GM13977 (cell line): ENCODE data around the gene GLT1D1.
"Not testable (repeated sequence)": the region's sequence is repeated elsewhere in the genome, so short reads cannot be mapped to it uniquely, and the experiment has no call there.

Experiments
- DNase-seq: peaks from one replicate; pipeline ENCODE4 v3.0.0; 2012; ENCODE audit warnings: low spot score
- in situ Hi-C: fragments of 300-500 bp; cut with MboI; formaldehyde crosslinking; loops from one replicate; pipeline ENCODE4 v1.12.0; 2022; ENCODE audit warnings: low sequenced_read_pairs, low pct_unique_long_range_greater_than_20kb, mixed read lengths, inconsistent platforms; ENCODE audit not compliant: unreplicated experiment
- TF ChIP-seq, protein P1 (sequence below): IDR thresholded peaks from 2 replicates; pipeline ENCODE4 v1.5.1; 2012; ENCODE audit warnings: mild to moderate bottlenecking, control low read depth; ENCODE audit not compliant: insufficient read depth; ENCODE audit errors: extremely low read depth, missing control alignments

Gene GLT1D1

DNA sequence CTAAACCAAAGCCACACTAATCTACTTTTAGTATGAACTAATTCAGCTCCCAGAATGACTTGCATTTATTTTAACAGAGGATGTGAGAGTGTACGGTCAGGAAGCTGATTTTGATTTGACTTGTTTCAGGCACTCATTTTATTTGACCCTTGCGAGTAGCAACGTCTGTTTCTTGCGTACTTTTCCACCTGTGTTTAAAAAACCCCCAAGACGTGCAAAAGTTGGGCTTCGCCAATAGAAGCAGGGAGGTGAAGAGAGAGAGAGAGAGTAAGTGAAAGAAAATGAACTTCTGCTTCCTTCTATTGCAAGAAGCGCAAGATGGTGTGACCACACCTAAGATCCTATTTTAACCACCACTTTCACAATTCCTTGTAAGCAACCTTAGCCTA lies 22.8 kb upstream of the GLT1D1 start:
- in situ Hi-C loops: no loop called here
- DNase-seq: peak; percentile 56
- TF ChIP-seq, protein P1, sequence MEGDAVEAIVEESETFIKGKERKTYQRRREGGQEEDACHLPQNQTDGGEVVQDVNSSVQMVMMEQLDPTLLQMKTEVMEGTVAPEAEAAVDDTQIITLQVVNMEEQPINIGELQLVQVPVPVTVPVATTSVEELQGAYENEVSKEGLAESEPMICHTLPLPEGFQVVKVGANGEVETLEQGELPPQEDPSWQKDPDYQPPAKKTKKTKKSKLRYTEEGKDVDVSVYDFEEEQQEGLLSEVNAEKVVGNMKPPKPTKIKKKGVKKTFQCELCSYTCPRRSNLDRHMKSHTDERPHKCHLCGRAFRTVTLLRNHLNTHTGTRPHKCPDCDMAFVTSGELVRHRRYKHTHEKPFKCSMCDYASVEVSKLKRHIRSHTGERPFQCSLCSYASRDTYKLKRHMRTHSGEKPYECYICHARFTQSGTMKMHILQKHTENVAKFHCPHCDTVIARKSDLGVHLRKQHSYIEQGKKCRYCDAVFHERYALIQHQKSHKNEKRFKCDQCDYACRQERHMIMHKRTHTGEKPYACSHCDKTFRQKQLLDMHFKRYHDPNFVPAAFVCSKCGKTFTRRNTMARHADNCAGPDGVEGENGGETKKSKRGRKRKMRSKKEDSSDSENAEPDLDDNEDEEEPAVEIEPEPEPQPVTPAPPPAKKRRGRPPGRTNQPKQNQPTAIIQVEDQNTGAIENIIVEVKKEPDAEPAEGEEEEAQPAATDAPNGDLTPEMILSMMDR: no peak

DNA sequence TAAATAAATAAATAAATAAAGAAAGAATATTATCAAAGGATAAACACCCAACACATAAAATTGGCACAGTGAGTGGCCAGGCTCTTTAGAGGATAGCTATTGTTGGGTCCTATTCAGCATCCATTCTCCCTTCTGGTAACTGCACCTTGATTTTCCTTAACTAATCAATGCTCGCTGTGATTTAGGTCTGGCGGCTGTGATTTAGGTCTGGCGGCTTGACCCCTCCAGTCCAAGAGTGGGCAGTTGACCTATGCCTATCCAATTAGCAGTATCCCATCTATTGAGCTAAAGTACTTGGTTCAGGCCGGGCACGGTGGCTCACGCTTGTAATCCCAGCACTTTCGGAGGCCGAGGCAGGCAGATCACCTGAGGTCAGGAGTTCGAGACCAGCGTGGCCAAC lies 19.9 kb upstream of the GLT1D1 start:
- no peak for DNase-seq
- in situ Hi-C loops: no loop called here
- TF ChIP-seq, protein P1: no peak

- DNase-seq, in situ Hi-C loops: not testable (repeated sequence)
Measured at GRCh38 chr12:128839885-128840284, 13.4 kb upstream of the GLT1D1 start.

- DNase-seq: no peak
- TF ChIP-seq, protein P1: no peak
- in situ Hi-C loops: no loop called here
Measured at GRCh38 chr12:128840862-128841468, 12.3 kb upstream of the GLT1D1 start.

DNA sequence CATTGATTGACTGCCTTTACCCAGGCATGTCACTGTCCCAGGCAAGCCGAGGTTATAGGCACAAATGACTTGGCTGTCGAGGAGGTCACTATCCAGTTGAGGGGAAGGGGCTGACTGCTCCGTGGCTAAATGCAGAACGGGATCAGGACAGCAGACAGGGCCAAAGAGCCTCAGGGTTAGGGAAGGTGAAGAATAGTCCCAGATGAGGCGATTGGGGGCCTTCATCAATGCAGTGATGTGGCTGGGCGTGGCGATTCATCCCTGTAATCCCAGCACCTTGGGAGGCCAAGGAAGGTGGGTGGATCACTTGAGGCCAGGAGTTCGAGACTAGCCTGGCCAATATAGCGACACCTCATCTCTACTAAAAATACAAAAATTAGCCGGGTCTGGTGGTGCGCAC lies 10.7 kb upstream of the GLT1D1 start:
- in situ Hi-C loops: no loop called here
- TF ChIP-seq, protein P1: no peak
- DNase-seq: no peak

GRCh38 chr12:128843538-128843937 lies 9.7 kb upstream of the GLT1D1 start:
- no peak for DNase-seq
- in situ Hi-C loops: no loop called here

GRCh38 chr12:128844031-128844635 lies 9.1 kb upstream of the GLT1D1 start:
- TF ChIP-seq, protein P1: peak; percentile 25
- DNase-seq: no peak
- in situ Hi-C loops: no loop called here

More at GRCh38 chr12:128843538-128843937, 9.7 kb upstream of the GLT1D1 start:
- TF ChIP-seq, protein P1: no peak

GRCh38 chr12:128846671-128847070 lies 6.6 kb upstream of the GLT1D1 start:
- DNase-seq, in situ Hi-C loops: not testable (repeated sequence)
